ENCODE results near the gene JADE2.

- TF ChIP-seq FOXA1 (IDR thresholded peaks at IDR 0.05) (no peak), FOXM1 (IDR thresholded peaks at IDR 0.05; ENCODE audit: borderline replicate concordance) (no peak), FOXK2 (IDR thresholded peaks at IDR 0.05) (no peak), TARDBP (IDR thresholded peaks at IDR 0.05) (no peak), LEF1 (IDR thresholded peaks at IDR 0.05; ENCODE audit: borderline replicate concordance) (no peak), SP1 (IDR thresholded peaks at IDR 0.05) (no peak), ELF4 (IDR thresholded peaks at IDR 0.05) (no peak), NFRKB (IDR thresholded peaks at IDR 0.05) (no peak), ZNF384 (IDR thresholded peaks at IDR 0.05) (no peak), ARNT (IDR thresholded peaks at IDR 0.05) (no peak), L3MBTL2 (conservative IDR thresholded peaks at IDR 0.05) (no peak), BHLHE40 (IDR thresholded peaks at IDR 0.05; ENCODE audit: borderline replicate concordance) (no peak)
- TF ChIP-seq, protein P1, sequence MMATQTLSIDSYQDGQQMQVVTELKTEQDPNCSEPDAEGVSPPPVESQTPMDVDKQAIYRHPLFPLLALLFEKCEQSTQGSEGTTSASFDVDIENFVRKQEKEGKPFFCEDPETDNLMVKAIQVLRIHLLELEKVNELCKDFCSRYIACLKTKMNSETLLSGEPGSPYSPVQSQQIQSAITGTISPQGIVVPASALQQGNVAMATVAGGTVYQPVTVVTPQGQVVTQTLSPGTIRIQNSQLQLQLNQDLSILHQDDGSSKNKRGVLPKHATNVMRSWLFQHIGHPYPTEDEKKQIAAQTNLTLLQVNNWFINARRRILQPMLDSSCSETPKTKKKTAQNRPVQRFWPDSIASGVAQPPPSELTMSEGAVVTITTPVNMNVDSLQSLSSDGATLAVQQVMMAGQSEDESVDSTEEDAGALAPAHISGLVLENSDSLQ (IDR thresholded peaks at IDR 0.05), result no peak
These were observed 26.4 kb downstream of the JADE2 start for GRCh38 chr5:134551901-134552300.

Data from HEK293T (cell line).